GM19328 (cell line): ENCODE measurements around the gene GNG7.
"Not testable (repeated sequence)": the region's sequence is repeated elsewhere in the genome, so short reads cannot be mapped to it uniquely, and the experiment has no call there.

Experiments used
- ATAC-seq: cut with Tn5 transposase; IDR thresholded peaks from one replicate; pipeline ENCODE4 v1.9.1; 2021; ENCODE audit warnings: mild to moderate bottlenecking, moderate library complexity; ENCODE audit not compliant: unreplicated experiment

The GNG7 gene

DNA sequence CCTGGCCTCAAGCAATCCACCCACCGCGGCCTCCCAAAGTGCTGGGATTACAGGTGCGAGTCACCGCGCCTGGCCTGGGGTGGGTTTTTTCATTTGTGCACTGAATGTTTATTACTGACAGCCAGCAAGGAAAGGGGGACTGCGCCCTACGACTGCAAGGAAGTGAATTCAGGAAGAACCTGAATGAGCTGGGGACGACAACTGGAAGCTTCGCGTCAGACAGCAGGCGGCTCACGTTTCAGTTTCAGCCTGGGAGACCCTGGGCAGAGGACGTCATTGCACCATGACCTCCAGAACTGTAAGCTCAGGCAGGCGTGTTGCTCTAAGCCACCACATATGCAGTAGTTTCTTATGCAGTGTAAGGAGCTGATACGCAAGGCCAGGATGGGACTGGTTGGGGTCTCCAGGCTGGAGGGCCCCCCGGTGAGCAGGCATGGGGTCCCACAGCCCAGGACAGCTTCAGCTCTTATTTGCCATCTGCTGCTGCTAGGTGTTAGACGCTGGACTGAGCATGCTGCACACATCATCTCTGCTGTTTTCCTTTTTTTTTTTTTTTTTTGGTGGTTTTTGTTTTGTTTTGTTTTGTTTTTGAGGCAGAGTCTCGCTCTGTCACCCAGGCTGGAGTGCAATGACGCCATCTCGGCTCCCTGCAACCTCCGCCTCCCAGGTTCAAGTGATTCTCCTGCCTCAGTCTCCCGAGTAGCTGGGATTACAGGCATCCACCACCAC is 160.0 kb downstream of the GNG7 start:
- ATAC-seq, result no peak

DNA sequence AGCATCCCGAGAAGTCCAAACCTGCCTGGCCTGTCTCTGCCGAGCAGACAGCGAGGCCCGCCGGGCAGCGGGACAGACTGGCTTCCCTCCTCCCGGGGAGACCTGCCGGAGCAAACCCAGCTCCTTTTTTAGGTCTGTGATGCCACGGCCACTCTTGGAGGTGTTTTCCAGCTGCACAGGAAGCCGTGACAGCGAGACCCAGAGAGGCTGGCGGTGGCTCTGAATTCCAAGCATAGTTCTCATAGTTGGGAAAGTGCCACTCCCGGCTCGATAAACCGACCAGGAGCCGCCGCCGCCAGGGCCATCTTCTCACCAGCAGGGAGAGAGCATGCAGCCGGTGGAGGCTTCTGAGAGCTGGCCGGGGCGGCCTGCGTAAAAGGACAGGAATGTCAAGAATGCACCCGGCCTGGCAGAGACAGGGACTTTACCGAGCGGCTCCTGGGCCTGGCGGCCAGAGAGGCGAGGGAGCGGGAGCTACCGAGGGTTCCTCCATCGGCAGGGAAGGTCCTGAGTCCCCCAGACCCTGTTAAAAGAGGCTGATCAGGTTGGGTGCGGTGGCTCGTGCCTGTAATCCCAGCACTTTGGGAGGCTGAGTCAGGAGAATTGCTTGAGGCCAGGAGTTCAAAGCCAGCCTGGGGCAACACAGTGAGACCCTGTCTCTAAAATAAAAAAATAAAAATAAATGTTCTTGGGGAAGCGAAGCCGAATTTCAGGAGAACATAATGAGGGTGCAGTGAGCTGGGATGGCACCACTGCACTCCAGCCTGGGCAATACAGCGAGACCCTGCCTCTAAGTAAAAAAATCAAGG is 161.6 kb downstream of the GNG7 start:
- no peak for ATAC-seq

DNA sequence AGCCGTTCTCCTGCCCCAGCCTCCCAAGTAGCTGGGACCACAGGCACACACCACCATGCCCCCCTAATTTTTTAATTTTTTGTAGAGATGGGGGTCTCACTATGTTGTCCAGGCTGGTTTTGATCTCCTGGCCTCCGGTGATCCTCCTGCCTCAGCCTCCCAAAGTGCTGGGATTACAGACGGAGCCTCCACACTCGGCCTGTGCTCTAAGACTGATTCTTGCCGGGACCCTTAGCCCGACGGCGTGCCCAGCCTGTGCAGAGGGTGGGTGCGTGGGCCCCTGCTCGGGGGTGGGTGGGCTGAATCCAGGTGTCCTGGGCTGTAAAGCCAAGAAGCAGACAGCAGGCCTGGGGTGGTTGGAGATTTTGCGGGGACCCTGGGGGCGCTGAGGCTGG is 162.2 kb downstream of the GNG7 start:
- ATAC-seq, result no peak

DNA sequence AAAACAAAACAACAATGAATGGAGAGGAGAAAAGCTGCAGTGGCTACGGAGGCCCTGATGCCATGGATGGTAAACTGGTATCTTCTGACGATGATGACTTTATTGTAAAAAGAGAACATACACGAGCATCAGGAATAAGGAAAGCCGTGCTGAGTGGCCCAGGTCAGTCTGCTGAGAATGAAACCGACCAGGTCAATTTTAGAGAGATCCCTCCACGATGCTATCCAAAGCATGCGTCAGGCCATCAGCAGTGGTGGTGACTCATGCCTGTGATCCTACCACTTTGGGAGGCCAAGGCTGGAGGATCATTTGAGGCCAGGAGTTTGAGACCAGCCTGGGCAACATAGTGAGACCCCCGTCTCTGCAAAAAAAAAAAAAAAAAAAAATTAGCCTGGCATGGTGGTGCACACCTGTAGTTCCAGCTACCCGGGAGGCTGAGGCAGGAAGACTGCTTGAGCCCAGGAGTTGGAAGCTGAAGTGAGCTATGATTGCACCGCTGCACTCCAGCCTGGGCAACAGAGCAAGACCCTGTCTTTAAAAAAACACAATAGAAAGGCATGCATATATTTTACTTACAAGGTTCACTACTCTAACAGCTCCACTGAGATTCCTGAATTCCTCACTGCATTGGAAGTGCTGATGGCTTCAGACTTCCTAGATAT is 164.3 kb downstream of the GNG7 start:
- ATAC-seq, result no peak

DNA sequence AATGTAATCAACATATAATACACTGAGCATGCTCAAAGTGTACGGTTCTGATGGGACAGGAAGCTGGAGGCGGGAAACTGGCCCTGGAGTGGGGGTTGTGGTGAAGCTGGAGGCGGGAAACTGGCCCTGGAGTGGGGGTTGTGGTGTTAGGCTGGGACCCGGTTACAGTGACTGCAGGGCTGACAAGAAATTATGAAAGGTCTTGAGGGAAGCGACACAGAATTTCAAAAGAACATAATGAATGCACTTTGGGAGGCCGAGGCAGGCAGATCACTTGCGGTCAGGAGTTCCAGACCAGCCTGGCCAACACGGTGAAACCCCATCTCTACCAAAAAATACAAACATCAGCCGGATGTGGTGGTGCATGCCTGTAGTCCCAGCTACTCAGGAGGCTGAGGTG is 164.9 kb downstream of the GNG7 start:
- ATAC-seq, result not testable (repeated sequence)

DNA sequence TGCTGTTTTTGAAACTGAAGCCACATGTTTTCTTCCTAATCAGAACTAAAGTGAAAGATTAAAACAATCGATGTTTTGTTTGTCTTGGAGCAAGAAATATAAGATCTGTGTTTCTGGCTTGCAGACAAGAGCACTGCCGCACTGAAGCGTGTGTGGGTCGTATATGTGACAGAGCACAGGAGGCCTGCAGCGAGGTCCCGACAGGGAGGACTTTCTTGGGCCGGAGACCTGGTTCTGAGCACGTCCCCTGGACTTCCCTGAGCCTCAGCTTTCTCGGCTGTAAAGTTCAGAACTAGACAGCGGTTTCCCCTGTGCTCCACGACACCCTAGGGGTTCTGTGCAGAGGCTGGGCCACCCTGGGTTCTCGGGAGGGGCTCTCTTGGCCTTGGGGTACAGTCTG is 166.0 kb downstream of the GNG7 start:
- no peak for ATAC-seq

DNA sequence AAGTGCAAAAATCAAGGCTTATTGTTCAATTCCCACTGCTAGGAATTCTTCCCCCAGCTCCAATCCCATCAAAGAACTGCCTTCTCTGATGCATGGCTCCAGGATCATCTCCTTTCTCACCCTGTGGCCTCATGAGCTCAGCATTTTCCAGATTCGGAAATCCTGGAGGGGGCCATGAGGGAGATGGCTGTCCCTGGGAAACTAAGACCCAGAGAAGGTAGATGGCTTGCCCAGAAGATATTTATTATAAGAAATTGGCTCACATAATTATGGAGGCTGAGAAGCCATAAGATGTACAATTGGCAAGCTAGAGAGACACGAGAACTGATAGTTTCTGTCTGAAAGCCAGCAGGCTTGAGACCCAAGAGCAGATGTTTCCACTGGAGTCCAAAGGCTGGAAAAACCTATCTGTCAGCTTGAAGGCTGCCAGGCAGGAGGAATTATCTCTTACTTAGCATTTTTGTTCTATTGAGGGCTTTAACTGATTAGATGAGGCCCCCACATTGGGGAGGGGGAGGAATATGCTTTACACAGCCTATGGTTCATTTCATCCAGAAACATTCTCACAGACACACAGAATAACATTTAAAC is 168.0 kb downstream of the GNG7 start:
- no peak for ATAC-seq

DNA sequence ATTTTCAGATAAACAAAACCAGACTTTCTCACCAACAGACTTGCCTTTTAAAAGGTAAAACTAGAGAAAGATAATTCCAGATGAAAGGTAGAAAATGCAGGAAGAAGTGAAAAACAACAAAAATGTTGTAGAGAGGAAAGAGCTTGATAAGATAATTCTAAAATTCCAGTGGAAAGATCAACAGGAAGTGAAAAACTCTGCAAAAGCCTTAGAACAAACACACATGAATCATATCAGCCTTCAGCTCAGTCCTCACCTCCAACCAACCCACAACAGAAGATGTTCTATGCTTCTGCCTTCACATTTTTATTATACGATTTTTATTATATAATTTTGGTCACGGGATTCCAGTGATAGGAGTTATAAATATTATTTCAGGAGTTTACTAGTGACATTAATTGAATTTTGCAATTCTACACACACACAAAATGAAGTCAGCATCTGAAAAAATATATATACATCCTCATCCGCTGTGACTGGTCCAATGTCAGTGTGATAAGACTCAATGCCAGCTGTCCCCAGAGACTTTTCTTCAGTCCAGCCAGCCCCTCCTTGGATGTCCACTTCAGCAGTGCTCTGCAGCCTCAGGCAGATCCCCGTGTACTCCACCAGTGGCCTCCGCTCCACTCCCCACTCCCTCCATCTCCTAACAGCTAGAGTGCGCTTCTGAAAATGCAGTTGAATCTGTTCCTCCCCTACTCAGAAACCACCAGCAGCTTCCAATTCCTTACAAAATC is 168.6 kb downstream of the GNG7 start:
- ATAC-seq, result no peak

DNA sequence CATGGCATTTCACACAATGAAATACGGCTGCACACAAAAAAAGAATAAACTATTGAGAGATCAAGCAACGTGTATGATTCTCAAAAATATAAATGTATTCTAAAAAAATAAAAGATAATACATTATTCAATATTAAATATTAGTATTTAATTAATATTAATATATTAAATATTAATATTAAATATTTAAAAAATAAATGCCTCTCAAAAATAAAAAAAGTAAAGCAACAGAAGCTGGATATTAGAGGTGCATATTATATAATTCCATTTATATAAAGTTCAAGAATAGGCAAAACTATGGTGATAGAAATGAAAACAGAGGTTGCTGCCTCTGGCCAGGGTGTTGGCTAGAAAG is 169.4 kb downstream of the GNG7 start:
- no peak for ATAC-seq

DNA sequence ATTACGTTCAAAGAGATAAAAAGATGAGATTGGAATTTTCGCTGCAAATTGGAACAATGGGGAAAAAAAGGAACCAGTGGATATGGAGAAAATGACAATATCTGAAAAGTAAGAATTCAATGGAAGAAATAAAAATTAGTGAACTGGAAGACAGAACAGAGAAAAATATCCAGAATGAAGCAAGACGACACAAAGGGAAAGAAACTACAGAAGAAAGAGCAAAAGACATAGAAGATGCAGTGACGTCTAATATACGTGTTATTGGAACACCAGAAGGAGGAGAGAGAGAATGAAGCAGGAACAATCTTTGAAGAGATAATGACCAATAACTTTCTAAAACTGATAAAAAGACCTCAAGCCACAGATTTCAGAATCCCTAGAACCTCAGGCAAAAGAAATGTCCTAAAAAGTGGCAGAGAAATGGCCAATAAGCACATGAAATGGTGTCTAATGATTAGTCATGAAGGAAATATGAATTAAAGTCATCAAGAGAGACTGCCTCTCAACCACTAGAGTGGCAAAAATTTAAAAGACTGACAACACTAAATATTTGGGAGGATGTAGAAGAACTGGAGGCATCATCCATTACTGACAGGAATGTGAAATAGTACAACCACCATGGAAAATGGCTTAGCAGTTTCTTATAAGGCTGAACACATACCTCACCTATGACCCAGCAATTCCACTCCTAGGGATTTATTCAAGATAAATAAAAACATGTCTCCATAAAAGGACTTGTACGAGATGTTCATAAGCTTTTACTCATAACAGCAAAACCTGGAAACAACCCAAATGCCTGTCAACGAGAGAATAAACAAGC is 170.0 kb downstream of the GNG7 start:
- ATAC-seq, result no peak

DNA sequence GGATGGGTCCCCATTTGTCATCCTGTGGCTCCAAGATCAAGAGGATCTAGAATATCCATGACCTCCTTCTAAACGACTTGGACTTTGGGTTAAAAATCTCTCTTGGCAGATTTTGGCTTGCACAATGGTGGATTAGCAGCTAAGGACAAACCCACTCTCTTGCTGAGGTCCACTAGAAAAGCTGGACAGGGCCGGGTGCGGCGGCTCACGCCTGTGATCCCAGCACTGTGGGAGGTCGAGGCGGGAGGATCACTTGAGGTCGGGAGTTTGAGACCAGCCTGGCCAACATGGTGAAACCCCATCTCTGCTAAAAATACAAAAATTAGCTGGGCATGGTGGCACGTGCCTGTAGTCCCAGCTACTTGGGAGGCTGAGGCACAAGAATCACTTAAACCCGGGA is 172.6 kb downstream of the GNG7 start:
- not testable (repeated sequence) for ATAC-seq

DNA sequence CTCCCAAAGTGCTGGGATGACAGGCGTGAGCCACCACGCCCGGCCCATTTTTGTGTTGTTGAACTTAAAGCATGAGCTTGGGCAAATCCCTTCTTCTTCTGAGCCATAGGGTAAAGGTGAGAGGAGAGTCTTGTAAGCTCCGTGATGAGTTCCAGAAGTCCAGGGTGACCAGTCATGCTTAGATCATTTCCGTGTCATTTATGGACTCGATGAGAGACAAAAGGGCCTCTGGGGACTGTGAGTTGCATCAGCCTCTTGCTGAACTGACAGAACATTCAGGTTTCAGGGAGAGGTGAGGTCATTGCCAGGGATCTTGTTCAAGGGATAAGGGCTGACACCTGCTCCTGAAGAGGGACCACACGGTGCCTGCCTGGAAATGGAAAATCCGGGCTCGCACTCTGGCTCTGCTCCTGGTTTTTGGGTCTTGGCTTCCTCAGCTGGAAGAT is 173.0 kb downstream of the GNG7 start:
- no peak for ATAC-seq

DNA sequence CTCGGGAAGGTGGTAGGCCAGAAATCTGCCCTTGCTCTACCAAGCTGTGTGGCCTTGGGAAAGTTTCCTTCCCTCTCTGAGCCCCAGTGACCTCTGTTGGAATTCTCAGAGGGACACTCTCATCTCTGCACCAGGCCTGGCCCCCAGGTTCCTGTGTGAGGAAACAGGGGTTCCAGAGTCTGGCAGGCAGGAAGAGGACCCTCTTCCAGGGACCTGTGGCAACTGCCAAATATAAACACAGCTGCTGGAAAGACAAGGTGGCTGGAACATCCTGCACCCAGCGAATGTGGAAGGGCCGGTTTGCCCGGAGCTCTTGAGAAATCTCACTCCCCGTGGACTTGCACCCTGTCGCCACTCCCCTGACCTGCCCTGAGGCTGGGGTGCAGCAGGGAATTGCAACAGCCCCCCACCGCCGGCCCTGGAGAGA is 173.8 kb downstream of the GNG7 start:
- ATAC-seq, result no peak

DNA sequence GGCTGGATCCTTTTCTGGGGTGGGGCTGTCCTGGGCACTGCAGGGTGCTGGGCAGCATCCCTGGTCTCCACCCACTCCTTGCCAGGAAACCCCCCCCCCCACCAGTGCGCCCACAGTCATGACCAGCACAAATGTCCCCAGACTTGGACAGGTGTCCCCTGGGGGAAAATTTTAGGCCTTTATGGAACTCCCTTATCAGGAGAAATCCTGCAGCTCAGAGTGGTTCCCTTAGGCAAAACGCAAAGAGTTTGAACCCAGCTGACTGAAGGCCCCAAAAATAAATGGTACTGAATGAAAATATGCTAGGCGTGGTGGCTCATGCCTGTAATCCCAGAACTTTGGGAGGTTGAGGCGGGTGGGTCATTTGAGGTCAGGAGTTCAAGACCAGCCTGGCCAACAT is 174.8 kb downstream of the GNG7 start:
- ATAC-seq, result no peak

DNA sequence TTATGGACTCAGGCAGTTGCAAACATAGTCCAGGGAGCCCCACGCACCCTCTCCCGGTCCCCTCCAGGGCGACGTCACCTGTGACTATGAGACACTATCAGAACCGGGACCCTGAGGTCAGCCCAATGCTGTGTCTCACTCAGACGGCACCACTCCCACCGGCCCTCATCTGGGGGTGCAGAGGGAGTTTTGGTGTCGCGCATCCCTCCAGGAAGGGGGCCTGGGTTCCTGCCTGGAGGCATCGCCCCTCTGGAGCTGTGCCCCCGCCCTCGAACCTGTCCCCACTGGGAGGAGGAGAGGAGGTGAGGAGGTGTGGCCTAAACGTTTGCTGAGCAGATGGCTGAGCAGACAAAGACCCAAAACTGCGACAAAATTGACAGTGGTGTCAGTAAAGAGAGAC is 175.3 kb downstream of the GNG7 start:
- no peak for ATAC-seq

DNA sequence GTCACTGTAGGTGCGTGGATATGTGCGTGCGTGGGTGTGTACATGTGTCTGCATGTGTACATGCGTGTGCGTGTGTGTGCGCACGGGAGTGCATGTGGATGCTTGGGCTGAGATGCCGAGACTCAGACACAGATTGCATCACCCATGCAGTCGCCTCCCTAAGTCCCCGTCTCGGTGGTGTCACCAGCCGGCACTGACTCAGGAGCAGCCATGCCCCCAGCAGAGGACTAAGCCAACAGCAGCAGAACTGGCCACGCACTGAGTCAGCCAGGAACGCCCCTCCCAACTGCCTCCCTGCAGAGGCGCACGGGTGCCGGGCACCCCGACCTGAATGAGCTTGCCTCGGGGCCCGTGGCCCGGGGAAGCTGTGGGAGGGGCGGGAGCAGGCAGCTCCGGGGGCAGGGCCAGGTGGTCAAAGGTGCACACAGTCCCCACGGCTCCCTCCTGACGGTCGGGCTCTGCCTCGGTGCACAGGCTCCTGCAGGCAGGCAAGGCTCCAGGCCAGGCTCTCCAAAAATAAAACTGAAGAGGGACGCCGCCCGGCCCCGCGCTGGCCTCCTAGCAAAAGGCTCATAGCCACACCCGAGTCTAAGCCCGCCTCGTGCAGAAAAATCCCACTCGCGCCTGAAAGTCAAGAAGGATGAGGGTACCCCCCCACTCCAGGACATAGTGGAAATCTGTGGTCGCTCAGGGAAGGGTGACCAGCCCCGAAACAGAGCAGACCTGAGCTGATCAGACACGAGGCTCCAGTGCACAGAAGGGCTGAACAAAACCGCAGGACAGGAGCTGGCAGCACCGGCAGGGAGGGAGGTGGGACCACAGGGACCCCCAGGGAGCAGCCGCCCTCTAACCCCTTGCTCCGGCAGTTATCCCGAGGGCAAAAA is 177.4 kb downstream of the GNG7 start:
- no peak for ATAC-seq

DNA sequence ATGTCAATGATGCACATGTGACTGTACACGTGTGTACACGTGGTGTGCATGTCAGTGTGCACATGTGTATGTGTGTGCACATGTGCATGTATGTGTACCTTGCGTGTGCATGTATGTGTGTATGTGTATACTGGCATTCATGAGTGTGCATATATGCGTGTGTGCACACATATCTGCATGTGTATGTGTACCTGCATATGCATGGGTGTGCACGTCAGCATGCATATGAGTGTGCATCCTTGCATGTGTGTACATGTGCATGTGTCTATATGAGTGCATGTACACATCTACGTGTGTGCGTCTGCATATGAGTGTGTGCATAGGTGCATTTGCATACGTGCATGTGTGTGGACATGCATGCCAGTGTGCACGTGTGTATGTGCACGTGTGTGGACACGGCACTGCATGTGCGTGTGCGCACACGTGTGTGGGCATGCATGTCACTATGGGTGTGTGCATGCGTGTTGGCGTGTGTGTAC is 178.1 kb downstream of the GNG7 start:
- ATAC-seq, result no peak

DNA sequence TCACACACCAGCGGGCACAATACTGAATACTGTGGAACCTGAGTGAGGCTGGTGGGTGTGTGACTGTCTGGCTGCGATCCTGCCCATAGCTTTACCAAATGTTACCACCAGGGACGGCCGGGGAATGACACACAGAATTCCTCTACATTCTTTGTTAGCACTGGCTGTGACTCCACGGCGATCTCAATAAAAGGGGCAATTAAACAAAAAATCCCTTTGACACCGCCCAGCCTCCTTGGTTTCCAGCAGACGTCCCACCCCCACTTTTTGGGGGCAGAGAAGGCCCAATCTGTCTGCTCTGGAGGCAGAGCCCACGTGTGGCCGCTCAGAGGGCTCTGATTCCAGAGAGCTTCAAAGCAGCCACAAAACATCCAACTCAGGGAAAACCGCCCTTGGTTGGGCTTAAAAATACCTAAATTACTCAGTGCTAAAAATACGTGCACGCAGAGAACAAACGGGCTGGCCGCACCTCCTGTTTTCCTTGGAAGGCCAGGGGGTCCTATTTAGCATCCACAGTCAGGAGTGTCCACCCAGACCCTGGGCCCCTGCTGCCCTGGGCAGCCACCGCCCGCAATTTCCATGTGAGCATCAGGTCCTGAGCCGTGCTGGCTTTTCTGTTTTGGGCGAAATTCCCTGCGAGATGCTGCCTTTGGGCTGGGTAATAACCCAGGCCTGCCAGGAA is 178.7 kb downstream of the GNG7 start:
- no peak for ATAC-seq
